Testis (tissue), 2 donors: ENCODE results near the gene C20orf96.

ENCODE experiments used
- POLR2A ChIP-seq: fragments of 450-650 bp; IDR thresholded peaks from one replicate; pipeline ENCODE4 v1.6.1; 2017; ENCODE audit warnings: antibody characterized with exemption, mild to moderate bottlenecking, moderate library complexity
- TF ChIP-seq, protein P1 (sequence below), 3 experiments: fragments of 450-650 bp in 2 of 3; fragments of 200-600 bp in 1 of 3; sonication (generic) in 1 of 3; IDR thresholded peaks; one replicate each; pipeline ENCODE4 v1.5.1; 2016 to 2019; ENCODE audit warnings: antibody characterized with exemption in 3 of 3, mild to moderate bottlenecking in 2 of 3, moderate library complexity in 1 of 3

DNA sequence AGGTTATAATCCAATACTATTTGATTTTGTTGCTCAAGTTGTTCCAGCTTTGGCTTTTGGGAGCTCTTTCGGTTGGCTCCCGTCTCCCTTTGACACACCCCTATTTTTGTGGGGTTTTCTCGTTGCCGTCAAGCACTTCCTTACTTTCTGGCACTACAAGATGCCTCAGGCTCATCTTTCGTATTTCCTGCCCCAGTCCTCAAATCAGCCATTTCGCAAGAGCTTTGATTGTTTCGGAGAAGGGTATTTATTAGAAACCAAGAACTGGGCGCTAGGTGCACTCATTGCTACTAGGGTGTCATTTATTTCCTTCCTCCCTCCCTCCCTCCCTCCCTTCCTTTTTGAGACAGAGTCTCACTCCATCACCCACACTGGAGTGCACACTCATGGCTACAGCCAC is 21.5 kb upstream of the C20orf96 start:
- TF ChIP-seq POLR2A: no peak
- TF ChIP-seq, protein P1, sequence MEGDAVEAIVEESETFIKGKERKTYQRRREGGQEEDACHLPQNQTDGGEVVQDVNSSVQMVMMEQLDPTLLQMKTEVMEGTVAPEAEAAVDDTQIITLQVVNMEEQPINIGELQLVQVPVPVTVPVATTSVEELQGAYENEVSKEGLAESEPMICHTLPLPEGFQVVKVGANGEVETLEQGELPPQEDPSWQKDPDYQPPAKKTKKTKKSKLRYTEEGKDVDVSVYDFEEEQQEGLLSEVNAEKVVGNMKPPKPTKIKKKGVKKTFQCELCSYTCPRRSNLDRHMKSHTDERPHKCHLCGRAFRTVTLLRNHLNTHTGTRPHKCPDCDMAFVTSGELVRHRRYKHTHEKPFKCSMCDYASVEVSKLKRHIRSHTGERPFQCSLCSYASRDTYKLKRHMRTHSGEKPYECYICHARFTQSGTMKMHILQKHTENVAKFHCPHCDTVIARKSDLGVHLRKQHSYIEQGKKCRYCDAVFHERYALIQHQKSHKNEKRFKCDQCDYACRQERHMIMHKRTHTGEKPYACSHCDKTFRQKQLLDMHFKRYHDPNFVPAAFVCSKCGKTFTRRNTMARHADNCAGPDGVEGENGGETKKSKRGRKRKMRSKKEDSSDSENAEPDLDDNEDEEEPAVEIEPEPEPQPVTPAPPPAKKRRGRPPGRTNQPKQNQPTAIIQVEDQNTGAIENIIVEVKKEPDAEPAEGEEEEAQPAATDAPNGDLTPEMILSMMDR (IDR thresholded peaks at IDR 0.05): no peak
